ENCODE results near the gene OR5AL1.
"Not testable (repeated sequence)": the region's sequence is repeated elsewhere in the genome, so short reads cannot be mapped to it uniquely, and the experiment has no call there.

DNA sequence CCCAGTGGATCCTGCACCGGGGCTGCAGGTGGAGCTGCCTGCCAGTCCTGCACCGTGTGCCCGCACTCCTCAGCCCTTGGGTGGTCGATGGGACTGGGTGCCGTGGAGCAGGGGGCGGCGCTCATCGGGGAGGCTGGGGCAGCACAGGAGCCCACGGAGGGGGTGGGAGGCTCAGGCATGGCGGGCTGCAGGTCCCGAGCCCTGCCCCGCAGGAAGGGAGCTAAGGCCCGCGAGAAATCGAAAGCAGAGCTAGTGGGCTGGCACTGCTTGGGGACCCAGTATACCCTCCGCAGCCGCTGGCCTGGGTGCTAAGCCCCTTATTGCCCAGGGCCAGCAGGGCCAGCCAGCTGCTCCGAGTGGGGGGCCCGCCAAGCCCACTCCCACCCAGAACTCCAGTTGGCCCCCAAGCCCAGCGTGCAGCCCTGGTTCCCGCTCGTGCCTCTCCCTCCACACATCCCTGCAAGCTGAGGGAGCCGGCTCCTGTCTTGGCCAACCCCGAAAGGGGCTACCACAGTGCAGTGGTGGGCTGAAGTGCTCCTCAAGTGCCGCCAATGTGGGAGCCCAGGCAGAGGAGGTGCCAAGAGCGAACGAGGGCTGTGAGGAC lies 10.5 kb upstream of the OR5AL1 start:
- TF ChIP-seq, protein P1, sequence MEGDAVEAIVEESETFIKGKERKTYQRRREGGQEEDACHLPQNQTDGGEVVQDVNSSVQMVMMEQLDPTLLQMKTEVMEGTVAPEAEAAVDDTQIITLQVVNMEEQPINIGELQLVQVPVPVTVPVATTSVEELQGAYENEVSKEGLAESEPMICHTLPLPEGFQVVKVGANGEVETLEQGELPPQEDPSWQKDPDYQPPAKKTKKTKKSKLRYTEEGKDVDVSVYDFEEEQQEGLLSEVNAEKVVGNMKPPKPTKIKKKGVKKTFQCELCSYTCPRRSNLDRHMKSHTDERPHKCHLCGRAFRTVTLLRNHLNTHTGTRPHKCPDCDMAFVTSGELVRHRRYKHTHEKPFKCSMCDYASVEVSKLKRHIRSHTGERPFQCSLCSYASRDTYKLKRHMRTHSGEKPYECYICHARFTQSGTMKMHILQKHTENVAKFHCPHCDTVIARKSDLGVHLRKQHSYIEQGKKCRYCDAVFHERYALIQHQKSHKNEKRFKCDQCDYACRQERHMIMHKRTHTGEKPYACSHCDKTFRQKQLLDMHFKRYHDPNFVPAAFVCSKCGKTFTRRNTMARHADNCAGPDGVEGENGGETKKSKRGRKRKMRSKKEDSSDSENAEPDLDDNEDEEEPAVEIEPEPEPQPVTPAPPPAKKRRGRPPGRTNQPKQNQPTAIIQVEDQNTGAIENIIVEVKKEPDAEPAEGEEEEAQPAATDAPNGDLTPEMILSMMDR (conservative IDR thresholded peaks at IDR 0.05; ENCODE audit: low read depth, low read length) = not testable (repeated sequence)
- TF ChIP-seq EZH2phosphoT487 (IDR thresholded peaks at IDR 0.05; ENCODE audit: borderline replicate concordance, low read length); EZH2 (IDR thresholded peaks at IDR 0.05; ENCODE audit: low read length, unreplicated experiment): not testable (repeated sequence)

Data from PC-3 (cell line).